Measurements from ENCODE around the gene RRAD.
"Not testable (repeated sequence)": the region's sequence is repeated elsewhere in the genome, so short reads cannot be mapped to it uniquely, and the experiment has no call there.

RRAD gene, protein sequence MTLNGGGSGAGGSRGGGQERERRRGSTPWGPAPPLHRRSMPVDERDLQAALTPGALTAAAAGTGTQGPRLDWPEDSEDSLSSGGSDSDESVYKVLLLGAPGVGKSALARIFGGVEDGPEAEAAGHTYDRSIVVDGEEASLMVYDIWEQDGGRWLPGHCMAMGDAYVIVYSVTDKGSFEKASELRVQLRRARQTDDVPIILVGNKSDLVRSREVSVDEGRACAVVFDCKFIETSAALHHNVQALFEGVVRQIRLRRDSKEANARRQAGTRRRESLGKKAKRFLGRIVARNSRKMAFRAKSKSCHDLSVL

DNA sequence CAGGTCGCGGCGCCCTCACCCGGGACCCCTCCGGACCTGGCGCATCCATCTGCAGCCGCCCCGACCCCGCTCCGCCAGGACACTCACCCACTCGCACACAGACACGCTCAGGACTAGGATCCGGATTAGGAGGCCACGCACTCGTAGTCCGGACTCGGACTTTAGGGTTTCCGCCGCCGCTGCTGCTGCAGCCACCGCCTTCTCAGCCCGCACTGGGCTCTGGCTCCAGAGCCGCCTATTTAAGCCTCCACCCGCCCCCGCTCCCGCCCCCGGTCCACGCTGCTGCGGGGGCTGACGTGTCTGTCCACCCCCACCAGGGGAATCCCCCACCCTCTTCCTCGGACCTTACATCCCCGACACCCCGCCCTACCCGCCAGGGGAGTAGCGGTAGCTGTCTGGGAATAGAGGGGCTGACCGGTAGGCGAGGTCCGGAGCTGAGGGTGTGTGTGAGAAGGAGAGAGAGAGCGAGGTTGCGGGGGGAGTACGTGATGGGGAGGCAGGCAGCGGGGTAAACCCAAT is at the start of gene RRAD:
RRAD (minus strand) TSS at position 214 of the 519 bp plus-strand sequence. CDS start 356 bp downstream, outside the sequence.
- no peak for DNase-seq

DNA sequence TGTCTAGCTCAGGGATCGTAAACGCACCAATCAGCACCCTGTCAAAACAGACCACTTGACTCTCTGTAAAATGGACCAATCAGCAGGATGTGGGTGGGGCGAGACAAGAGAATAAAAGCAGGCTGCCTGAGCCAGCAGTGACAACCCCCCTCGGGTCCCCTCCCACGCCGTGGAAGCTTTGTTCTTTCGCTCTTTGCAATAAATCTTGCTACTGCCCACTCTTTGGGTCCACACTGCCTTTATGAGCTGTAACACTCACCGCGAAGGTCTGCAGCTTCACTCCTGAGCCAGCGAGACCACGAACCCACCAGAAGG is 49.6 kb upstream of the RRAD start:
- DNase-seq, result not testable (repeated sequence)

DNA sequence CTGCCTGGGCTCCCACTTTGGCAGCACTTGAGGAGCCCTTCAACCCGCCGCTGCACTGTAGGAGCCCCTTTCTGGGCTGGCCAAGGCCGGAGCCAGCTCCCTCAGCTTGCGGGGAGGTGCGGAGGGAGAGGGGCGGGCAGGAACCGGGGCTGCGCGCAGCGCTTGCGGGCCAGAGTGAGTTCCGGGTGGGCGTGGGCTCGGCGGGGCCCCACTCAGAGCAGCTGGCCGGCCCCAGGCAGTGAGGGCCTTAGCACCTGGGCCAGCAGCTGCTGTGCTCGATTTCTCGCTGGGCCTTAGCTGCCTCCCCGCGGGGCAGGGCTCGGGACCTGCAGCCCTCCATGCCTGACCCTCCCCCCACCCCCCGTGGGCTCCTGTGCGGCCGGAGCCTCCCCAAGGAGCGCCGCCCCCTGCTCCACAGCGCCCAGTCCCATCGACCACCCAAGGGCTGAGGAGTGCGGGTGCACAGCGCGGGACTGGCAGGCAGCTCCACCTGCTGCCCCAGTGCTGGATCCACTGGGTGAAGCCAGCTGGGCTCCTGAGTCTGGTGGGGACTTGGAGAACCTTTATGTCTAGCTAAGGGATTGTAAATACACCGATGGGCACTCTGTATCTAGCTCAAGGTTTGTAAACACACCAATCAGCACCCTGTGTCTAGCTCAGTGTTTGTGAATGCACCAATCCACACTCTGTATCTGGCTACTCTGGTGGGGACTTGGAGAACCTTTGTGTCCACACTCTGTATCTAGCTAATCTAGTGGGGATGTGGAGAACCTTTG is 49.0 kb upstream of the RRAD start:
- DNase-seq, result not testable (repeated sequence)

DNA sequence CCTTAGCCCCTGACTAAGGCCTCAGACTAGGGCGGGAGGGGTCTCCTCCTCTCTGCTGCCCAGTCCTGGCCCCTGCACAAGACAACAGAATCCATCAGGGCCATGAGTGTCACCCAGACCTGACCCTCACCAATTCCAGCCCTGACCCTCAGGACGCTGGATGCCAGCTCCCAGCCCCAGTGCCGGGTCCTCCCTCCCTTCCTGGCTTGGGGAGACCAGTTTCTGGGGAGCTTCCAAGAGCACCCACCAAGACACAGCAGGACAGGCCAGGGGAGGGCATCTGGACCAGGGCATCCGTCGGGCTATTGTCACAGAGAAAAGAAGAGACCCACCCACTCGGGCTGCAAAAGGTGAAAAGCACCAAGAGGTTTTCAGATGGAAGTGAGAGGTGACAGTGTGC is 48.4 kb upstream of the RRAD start:
- no peak for DNase-seq

DNA sequence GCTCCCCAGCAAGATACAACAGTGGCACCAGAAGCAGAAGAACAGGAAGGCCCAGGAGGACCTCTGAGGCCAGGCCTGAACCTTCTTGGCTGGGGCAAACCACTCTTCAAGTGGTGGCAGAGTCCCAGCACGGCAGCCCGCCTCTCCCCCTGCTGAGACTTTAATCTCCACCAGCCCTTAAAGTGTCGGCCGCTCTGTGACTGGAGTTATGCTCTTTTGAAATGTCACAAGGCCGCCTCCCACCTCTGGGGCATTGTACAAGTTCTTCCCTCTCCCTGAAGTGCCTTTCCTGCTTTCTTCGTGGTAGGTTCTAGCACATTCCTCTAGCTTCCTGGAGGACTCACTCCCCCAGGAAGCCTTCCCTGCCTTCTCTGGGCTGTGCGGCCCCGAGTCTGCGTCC is 47.6 kb upstream of the RRAD start:
- DNase-seq, result no peak

DNA sequence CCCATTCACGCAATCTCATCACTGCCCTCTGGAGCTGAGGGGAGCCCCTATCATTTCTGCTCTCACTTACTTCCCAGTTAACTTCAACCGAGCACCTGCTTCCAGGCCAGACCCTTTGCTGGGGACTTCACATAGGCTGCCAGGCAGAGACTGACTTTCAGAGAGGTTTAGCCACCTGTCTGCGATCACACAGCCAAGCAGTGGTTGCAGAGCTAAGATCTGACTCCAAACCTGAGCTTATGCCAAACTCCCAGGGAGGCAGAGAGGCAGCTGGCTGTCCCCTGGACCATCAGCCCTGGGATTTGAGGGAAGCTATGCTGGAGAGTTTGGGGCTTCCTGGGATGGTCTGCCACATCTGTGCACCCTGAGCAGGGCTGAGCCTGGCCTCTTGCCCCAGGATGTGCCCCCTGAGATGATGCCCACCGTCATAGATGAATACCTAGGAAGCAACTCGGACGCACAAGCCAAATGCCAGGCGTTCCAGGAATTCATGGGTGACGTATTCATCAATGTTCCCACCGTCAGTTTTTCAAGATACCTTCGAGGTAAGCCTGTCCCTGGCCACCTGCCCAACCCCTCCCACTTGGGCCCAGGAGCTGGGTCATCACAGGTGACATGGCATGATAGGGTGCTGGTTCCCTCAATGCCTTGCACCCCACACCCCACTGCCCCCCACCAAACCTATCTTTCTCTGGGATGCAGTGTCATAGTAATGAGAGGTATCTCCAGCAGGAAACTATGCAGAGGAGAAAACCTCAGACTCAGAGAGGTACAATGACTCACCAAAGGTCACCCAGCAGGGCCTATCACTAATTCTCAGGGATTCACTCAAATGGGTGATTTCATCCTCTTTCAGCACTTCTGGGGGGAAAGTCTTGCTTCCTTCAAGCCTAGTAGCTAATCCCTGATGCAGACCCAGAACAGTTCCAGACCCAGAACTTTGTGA is 45.7 kb upstream of the RRAD start:
- no peak for DNase-seq

DNA sequence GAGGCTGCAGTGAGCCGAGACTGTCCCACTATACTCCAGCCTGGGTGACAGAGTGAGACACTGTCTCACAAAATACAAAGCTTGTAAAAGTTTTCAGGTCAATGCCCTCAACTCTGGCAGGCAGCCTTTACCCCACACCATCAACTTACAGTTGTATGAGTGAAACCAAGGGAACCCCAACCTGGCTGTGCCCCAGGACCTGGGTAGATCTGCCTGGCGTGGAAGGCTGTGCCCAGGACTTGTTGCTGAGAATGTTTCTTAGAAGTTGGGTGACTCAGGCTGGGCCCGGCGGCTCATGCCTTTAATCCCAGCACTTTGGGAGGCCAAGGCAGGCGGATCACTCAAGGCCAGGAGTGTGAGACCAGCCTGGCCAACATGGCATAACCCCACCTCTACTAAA is 43.5 kb upstream of the RRAD start:
- no peak for DNase-seq

DNA sequence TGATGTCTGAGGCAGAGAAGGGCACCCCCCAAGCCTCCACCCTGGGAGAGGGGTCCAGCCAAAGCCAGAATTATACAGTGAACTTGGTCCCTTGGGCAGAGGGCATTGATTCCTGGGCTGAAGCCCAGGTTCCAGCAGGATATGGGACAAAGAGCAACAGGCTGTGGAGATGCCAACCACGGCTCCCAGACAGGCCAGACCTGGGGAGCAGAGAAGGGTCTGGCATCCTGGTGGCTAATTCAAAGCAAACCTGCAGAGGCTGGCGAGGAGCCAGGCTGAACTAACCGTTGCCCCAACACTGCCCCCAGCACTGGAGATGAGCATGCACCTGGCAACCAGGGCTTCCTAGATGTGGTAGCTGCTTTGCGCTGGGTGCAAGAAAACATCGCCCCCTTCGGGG is 38.7 kb upstream of the RRAD start:
- no peak for DNase-seq

DNA sequence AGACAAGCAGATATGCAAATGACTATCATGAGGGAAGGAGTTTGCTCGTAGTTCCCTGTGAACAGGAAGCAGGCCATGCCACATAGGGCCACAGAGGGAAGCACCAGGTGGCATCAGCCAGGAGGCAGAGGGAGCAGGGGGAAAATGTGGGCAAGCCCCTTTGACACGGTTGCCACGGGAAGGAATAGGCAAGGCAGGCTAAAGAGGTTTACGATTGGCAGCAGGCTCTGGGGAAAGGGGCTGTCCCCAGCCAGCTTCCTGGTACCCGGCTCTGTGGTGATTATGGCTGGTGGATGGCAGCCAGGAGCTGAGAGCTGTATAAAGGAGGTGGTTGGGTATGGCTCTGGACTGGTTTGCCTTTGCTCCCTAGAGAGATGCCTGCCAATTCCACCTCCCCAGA is 36.6 kb upstream of the RRAD start:
- no peak for DNase-seq

DNA sequence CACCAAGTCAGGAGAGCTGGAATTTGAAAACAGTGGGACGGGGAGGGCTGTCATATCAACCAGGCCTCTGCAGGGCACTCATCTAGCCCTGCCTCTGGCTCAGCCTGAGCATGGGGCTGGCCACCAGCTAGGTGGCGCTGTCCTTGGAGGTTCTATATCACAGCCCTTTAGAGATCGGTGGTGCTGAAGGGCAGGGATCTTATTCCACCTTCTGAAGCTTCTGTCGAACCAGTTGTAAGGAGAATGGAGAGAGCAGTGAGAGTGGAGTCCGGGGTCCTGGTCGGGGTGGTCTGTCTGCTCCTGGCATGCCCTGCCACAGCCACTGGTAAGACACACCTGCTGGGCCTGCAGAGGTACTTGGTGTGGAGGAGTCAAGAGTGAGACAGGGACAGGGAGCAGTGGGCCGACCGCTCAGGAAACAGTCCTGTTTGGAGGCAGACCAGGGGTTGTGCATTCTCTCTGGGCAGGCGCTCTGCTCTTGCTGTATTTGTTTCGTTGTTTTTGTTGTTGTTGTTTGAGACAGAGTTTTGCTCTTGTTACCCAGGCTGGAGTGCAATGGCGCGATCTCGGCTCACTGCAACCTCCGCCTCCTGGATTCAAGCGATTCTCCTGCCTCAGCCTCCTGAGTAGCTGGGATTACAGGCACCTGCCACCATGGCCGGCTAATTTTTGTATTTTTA is 35.9 kb upstream of the RRAD start, which contains the start of gene CES3:
CES3 (plus strand) TSS at position 202 of the 680 bp plus-strand sequence; CDS start at position 244, 42 bp downstream.
- DNase-seq, result peak; percentile 74

DNA sequence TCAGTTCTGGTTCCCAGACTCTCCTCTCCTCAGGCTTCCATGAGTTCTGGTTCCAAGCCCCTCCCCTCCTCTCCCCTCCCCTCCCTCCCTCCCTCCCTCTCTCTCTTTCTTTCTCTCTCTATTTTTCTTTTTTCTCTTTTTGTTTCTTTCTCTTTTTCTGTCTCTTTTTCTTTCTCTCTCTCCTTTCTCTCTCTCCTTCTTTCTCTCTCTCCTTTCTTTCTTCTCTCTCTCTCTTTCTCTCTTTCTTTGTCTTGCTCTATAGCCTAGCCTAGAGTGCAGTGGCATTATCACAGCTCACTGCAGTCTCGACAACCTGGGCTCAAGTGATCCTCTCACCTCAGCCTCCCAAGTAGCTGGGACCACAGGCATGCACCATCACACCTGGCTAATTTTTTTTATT is 34.9 kb upstream of the RRAD start:
- DNase-seq, result no peak

DNA sequence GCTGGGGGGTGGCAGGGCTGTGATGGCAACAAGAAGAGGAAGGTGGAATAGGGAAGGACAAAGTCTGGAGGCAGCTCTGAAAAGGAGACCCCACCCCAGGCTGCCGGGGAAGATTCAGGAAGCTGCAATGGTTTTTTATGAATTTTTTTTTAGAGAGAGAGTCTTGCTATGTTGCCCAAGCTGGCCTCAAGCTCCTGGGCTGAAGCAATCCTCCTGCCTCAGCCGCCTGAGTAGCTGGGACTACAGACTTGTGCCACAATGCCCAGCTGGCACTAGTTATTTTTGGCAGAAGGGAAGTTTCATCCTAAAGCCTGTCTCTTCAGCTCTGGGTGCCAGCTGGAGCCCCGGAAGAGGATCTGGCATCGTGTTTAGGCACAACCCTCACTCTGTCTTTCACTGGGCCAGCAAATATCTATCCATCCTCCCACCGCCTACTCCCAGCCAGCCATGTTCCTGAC is 34.4 kb upstream of the RRAD start:
- DNase-seq, result no peak

DNA sequence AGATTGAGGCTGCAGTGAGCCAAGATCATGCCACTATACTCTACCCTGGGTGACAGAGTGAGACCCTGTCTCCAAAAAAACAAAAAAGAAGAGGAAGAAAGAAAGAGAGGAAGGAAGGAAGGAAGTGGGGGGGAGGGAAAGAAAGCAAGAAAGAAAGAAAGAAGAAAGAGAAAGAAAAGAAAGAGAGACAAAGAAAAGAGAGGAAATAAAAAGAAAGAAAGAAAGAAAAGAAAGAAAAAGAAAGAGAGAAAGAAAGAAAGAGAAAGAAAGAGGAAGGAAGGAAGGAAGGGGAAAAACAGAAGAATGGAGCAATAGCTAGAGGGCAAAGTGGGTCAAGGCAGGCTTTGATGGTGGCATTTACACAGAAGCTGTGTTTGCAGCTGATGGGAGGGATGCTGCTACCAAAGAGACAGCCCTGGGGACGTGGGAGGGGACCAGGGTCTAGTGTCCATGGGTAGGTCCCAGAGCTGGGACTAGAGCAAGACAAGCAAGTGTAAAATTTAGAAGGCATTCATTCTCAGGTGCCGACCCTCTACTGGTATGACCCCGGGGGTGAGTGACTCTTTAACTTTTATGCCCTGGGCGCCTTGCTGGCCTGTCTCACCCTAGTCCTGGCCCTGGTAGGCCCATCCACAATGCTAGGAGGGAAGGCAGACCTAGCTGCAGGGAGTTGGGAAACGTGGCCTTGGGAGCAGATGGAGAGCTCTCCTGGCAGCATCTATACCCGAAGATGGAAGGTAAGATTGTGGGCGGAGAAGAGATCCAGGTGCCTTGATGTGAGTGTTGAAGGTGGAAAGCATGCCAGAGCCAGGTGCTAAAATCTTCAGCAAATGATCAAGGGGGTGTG is 33.7 kb upstream of the RRAD start:
- DNase-seq, result no peak

DNA sequence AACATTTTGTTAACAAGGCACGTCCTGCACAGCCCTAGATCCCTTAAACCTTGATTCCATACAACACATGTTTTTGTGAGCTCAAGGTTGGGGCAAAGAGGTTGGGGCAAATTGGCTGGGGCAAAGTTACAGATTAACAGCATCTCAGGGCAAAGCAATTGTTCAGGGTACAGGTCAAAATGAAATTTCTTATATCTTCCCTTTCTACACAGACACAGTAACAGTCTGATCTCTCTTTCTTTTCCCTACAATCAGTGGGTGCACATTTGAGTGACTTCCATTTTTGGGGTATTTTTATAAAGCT is 30.8 kb upstream of the RRAD start:
- DNase-seq, result not testable (repeated sequence)

DNA sequence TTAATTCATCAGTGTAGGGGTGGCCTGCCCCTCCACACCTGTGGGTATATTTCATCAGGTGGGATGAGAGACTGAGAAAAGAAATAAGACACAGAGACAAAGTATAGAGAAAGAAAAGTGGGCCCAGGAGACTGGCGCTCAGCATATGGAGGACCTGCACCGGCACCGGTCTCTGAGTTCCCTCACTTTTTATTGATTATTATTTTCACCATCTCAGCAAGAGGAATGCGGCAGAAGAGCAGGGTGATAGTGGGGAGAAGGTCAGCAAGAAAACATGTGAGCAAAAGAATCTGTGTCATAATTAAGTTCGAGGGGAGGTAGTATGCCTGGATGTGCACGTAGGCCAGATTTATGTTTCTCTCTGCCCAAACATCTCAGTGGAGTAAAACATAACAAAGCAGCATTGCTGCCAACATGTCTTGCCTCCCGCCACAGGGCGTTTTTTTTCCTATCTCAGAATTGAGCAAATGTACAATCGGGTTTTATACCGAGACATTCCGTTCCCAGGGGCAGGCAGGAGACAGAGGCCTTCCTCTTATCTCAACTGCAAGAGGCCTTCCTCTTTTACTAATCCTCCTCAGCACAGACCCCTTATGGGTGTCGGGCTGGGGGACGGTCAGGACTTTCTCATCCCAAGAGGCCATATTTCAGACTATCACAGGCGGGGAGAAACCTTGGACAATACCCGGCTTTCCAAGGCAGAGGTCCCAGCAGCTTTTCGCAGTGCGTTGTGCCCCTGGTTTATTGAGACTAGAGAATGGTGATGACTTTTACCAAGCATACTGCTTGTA is 30.2 kb upstream of the RRAD start:
- not testable (repeated sequence) for DNase-seq

DNA sequence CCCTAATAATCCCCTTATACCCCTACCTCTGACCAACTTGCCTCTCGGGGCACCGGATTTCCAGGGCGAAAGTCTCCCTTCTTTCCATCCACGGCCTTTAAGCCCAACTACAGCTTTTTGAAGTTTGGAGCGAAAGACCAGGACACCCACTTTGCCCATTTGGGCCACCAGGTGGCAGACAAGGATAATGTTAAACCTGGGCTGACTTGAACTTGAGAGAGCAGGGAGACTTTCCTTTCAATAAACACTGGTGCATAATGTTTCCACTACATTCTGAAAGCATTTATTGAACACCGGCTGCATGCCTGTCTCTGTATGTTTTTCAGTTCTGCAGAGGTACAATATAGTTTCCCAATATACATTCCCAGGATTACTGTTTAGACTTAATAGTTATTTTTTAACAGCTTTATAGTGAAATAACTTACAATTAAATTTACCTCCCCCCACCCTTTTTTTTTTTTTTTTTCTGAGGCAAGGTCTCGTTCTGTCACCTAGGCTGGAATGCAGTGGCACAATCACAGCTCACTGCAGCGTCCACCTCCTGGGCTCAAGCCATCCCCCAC is 28.8 kb upstream of the RRAD start:
- peak; percentile 56 for DNase-seq

DNA sequence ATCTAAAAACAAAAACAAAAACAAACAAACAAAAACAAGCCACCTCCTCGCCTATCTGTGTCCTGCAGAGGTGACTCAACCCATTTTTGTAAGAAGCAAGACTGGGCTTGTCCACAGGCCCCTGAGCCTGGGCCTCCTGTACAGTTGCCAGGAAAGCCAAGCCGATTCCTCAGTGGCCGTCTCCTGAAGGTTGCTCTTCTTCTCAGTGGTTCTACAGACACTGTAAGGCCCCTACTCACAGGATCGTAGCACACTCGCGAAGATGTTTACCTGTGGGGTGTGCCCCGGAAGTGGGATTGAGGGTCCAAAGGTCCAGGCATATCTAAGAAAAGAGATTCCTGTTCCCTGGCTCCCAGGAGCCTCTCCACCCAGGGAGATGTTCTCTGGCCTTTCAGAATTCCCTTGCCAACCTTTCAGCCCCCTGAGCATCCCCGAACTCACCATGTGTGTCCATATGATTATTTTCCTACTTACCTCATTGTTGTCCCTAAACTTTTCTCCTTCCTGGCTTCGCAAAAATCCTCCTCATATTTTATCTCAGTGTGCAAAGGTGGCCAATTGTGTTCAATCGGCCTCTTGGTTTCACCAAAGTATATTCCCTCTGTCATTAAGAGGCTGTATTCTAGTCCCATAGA is 28.2 kb upstream of the RRAD start:
- DNase-seq, result no peak

DNA sequence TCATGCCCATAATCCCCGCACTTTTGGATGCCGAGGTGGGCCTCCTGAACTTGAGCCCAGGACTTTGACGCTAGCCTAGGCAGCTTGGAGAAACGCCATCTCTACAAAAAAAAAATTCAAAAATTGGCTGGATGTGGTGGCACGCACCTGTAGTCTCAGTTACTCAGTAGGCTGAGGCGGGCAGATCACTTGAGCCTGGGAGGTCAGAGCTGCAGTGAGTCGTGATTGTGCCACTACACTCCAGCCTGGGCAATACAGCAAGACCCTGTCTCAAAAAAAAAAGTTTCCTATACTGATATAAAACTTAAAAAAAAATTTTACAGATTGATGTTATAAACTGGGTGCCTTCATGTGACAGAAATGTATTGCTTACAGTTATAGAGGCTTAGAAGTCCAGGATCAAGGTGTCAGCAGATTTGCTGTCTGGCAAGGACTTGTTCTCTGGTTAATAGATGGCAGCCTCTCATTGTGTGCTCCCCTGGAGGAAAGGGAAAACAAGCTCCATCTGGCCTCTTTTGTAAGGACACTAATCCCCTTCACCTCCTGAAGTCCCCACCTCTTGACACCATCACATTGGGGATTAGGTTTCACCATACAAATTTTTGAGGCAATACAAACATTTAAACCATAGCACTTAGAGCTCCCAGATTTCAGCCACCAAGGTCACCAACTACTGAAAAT is 27.2 kb upstream of the RRAD start:
- DNase-seq, result no peak
